GM10248 (cell line): Measurements from ENCODE around the gene LSMEM2.

Experiments used
- CTCF ChIA-PET: fragments of 300-600 bp; sonication (Branson Sonifier 250); formaldehyde crosslinking; extraction: SDS; loops from one replicate; lab custom pipeline; 2021; ENCODE audit warnings: antibody characterized with exemption; lab: Yijun Ruan, JAX
- POLR2A ChIA-PET: fragments of 350-650 bp; sonication (Branson Sonifier 250); formaldehyde crosslinking; extraction: SDS; loops from one replicate; lab custom pipeline; 2020; ENCODE audit warnings: antibody characterized with exemption; lab: Yijun Ruan, JAX
- DNase-seq: peaks from one replicate; pipeline ENCODE4 v3.0.0; 2012; ENCODE audit errors: extremely low spot score
- TF ChIP-seq, protein P1 (sequence below): IDR thresholded peaks from 2 replicates; pipeline ENCODE4 v1.5.1; 2012; ENCODE audit warnings: mild to moderate bottlenecking, low read depth; ENCODE audit errors: extremely low read depth, missing control alignments, control extremely low read depth

Gene LSMEM2

GRCh38 chr3:50322115-50322385 lies 43.2 kb downstream of the LSMEM2 start:
- ChIA-PET CTCF (interaction anchor here (1.1 to 3.4 kb wide), 6 partner anchors 15 to 75 kb away, joined by 3 to 41 read pairs (median 4); no protein-coding TSS in a partner anchor), POLR2A (no interaction called here)
- TF ChIP-seq, protein P1, sequence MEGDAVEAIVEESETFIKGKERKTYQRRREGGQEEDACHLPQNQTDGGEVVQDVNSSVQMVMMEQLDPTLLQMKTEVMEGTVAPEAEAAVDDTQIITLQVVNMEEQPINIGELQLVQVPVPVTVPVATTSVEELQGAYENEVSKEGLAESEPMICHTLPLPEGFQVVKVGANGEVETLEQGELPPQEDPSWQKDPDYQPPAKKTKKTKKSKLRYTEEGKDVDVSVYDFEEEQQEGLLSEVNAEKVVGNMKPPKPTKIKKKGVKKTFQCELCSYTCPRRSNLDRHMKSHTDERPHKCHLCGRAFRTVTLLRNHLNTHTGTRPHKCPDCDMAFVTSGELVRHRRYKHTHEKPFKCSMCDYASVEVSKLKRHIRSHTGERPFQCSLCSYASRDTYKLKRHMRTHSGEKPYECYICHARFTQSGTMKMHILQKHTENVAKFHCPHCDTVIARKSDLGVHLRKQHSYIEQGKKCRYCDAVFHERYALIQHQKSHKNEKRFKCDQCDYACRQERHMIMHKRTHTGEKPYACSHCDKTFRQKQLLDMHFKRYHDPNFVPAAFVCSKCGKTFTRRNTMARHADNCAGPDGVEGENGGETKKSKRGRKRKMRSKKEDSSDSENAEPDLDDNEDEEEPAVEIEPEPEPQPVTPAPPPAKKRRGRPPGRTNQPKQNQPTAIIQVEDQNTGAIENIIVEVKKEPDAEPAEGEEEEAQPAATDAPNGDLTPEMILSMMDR, result no peak
- no peak for DNase-seq

DNA sequence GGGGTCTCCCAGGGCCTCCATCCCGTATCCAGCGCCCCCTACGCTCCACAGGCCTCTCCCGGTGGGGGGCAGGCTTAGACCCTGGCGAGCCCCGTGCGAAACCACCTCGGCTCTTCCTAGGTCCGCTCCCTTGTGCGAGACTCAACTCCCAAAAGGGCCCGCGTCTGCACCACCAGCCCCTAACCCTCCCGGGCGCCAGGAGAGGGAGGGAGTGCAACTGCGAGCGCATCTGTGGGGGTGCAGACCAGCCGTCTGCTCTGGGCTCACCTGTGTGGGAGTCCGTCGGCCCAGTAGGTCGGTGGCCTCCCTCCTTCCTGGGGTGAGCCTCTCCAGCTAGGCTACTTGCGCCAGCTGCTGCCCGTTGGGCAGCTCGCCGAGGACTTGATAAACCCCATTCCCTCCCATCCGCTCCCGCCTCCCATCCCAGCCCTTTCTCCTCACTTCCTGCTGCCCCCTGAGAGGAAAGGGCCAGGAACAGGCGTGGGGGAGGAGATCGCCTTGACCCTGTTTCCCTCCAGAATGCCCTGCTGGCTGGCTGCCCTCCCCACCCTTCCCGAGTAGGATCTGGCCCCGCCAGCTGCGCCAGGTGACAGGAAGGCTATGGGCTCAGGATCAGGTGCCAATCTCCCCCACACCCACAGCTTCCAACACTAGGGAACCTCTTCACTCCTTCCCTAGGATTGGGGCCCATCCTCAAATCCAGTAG lies 43.7 kb downstream of the LSMEM2 start, which contains the start of gene HYAL2:
Gene HYAL2, minus strand, starts transcription at position 360 of the 706 bp plus-strand sequence. CDS start 2,256 bp downstream, outside the sequence.
- TF ChIP-seq, protein P1, result no peak
- ChIA-PET POLR2A (no interaction called here), CTCF (interaction anchor here (1.1 to 3.4 kb wide), 7 partner anchors 8 to 76 kb away, joined by 3 to 41 read pairs (median 4); no protein-coding TSS in a partner anchor)
- no peak for DNase-seq

- CTCF ChIA-PET, result interaction anchor here (1.1 to 3.9 kb wide), 9 partner anchors 8 to 76 kb away, joined by 3 to 41 read pairs (median 5); partner anchors contain the start of genes HYAL3 and NAA80
- POLR2A ChIA-PET, result no interaction called here
- TF ChIP-seq, protein P1, result no peak
Observed at GRCh38 chr3:50323092-50323600, 44.3 kb downstream of the LSMEM2 start.

DNA sequence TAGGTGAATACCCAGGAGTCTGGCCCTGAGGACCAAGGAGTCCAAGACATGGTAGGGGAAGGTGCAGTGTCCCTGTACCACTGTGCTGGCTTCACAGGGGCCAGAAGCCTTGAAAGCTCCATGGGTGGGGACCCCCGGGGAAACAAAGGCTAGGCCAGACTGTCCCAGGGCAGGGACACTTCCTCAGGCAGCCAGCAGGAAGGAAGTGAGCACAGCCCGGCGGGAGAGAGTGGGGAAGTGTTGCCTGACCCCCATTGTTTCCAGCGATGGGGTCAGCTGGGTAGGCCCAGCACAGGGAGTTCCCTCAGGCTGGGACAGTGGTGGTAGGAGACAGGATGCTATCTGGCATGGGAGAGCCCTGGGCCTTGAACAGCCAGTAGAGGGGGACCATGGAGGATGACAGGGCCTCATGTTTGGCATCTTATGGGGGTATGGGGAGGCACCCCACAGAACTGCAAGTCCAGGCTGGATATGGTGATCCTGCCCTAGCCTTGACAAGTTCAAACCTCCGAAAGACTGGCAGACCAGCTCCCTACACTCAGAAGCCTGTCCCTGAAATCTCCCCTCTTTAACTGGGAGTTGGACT lies 44.8 kb downstream of the LSMEM2 start:
- TF ChIP-seq, protein P1, result no peak
- CTCF ChIA-PET, result interaction anchor here (0.8 to 3.9 kb wide), 17 partner anchors 9 to 130 kb away, joined by 3 to 41 read pairs (median 5); partner anchors contain the start of genes CYB561D2, HYAL3, NAA80 and NPRL2
- no peak for DNase-seq
- POLR2A ChIA-PET, result interaction anchor here (0.8 to 0.9 kb wide), 2 partner anchors 9 to 13 kb away, joined by 3 read pairs; no protein-coding TSS in a partner anchor

More at GRCh38 chr3:50323092-50323600, 44.3 kb downstream of the LSMEM2 start:
- DNase-seq, result no peak

GRCh38 chr3:50324351-50325112 lies 45.6 kb downstream of the LSMEM2 start:
- peak; percentile 67 for DNase-seq
- TF ChIP-seq, protein P1, result peak; percentile 90
- ChIA-PET POLR2A (interaction anchor here (0.8 to 0.9 kb wide), 2 partner anchors 10 to 13 kb away, joined by 3 read pairs; no protein-coding TSS in a partner anchor), CTCF (interaction anchor here (0.6 to 3.9 kb wide), 24 partner anchors 8 to 267 kb away, joined by 3 to 41 read pairs (median 4); partner anchors contain the start of genes CYB561D2, GNAI2, HYAL3 and NAA80)
